Vagina (tissue), 2 donors: ENCODE measurements around the gene ZNF480.
A peak's percentile ranks its signal among the peaks of the same experiment; 100 is the strongest.

Experiments
- POLR2A ChIP-seq, 2 donors: fragments of 450-650 bp; IDR thresholded peaks; one replicate each; pipeline ENCODE4 v1.6.1; 2017; ENCODE audit warnings: antibody characterized with exemption in 2 of 2, mild to moderate bottlenecking in 2 of 2, moderate library complexity in 2 of 2
- TF ChIP-seq, protein P1 (sequence below), 3 experiments: fragments of 450-650 bp in 2 of 3; fragments of 200-600 bp in 1 of 3; sonication (generic) in 1 of 3; IDR thresholded peaks; one replicate each; pipeline ENCODE4 v1.5.1; 2017 to 2019; ENCODE audit warnings: antibody characterized with exemption in 3 of 3, mild to moderate bottlenecking in 2 of 3, moderate library complexity in 2 of 3

DNA sequence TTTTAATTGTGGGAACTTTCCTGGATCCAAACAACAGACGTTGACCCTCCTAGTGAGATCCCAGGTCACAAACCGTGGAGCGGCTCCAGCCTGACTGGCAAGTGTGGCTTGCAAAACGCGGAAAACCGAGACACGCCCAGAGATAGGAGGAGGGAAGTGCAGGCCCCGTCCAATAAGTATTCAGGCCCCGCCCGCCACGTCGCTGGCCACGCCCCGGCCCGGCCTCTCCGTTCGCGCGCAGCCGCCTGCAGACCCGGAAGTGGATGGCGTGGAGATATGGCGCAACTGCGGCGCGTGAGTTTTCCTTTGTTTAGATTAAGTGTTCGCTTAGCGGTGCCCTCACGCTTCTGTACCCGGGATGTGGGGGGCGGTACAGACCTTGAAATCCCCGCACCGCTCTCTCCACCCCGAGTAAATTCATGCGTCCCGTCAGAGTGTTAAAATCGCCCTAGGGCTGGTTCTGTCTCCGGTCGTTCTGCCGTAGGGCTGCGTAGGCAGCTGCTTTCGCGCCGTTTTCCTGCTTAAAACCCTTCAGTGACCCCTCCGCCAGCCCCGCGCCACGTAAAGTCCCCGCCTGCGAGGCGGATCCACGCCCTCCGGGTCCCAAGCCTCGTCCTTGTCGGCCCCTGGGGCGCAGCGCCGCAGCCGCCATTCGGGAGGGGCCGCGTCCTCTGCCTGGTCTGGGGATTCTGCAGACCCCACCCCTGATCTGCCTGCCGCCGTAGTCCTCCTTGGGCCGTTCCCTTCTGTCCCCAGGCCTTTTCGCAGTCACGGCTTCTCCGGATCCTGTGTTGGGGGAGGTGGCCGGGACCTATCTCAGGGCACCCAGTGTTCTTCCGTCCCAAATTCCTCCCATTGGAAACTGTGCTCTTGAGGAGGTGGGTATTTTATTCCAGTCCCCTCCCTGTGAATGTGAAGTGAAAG lies 27.4 kb upstream of the ZNF480 start, which contains the start of gene ZNF766:
- TF ChIP-seq POLR2A (IDR thresholded peaks at IDR 0.05): peak; percentile 58 to 82
- TF ChIP-seq, protein P1, sequence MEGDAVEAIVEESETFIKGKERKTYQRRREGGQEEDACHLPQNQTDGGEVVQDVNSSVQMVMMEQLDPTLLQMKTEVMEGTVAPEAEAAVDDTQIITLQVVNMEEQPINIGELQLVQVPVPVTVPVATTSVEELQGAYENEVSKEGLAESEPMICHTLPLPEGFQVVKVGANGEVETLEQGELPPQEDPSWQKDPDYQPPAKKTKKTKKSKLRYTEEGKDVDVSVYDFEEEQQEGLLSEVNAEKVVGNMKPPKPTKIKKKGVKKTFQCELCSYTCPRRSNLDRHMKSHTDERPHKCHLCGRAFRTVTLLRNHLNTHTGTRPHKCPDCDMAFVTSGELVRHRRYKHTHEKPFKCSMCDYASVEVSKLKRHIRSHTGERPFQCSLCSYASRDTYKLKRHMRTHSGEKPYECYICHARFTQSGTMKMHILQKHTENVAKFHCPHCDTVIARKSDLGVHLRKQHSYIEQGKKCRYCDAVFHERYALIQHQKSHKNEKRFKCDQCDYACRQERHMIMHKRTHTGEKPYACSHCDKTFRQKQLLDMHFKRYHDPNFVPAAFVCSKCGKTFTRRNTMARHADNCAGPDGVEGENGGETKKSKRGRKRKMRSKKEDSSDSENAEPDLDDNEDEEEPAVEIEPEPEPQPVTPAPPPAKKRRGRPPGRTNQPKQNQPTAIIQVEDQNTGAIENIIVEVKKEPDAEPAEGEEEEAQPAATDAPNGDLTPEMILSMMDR (IDR thresholded peaks at IDR 0.05): peak in 2 of 3 experiments; percentile 8 to 11
